Endometrium (tissue), 2 donors: ENCODE results near the gene KRT80.
"Not testable (repeated sequence)": the region's sequence is repeated elsewhere in the genome, so short reads cannot be mapped to it uniquely, and the experiment has no call there.

ENCODE experiments used
- FAIRE-seq: peaks from 2 replicates; lab custom pipeline; 2012; peaks lifted over from hg19 to GRCh38; lab: Jason Lieb, UNC
- donor health status: control.
- donor health status: control.

The KRT80 gene

DNA sequence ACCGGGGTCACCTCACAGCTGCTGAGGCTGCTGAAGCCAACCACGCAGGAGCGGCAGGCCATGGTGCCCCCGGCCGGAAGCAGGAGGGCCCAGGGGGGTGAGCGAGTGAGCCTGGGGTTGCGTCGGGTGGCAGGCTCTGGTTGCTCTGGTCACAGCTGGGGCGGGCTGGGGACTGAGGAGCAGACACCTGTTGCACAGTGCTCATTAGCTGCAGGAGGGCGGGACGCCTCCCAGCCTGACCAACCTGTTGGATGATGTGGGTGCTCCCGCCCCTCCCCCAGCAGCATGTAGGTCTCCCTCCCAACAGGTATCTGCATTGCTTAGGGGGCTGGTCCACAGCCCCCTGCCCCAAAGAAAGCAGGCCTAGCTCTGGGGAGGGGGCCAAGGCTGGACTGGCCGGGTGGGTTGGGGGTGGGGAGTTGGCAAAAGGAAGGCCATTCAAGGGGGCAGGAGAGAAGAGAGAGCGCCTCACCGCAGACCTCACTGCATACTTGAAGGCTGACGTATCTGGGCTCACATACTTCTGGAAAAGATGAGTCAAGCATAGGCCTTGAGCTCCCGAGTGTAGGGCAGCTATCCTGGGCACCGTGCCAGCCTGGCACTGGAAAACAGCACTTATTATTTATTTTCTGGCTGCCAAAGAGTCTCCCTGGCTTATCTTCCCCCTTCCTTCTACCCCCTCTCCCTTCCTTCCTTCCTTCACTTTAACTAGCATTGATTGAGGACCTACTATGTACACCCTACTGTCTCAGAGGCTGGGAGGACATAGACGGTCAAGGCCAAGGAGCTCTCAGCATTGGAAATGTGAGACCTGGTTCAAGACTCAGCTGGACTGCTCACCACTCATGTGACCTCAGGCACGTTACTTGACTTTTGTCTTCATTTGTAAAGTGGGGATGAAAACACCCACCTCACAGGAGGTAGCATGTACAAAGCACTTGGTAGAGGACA lies at the start of gene KRT80:
TSS of gene KRT80 (minus strand) at position 174 of the 951 bp plus-strand sequence. CDS start at position 62, 112 bp downstream.
- no peak for FAIRE-seq

DNA sequence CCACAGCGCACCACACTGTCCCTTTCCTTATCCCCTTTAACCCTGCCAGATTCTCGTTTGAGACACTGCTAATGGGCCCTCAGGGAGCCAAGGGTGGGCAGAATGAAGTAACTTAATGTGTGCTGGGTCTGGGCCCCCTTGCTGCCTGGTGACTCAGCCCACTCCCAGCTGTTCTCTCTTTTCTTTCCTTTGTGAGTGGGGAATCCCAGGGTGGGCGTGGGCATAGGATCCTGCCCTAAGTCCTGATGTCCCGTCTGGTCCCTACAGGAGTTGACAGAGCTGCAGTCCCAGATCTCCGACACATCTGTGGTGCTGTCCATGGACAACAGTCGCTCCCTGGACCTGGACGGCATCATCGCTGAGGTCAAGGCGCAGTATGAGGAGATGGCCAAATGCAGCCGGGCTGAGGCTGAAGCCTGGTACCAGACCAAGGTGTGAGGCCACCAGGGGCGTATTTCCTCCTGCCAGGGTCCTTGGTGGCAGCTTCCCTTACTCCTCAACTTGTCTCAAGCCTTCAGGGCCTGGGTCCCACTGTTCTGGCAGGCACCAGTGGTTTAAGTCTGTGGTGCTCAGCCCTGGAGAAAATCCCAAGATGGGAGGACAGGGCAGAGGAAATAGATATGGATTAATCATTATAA lies 49.5 kb upstream of the KRT80 start:
- FAIRE-seq = no peak

DNA sequence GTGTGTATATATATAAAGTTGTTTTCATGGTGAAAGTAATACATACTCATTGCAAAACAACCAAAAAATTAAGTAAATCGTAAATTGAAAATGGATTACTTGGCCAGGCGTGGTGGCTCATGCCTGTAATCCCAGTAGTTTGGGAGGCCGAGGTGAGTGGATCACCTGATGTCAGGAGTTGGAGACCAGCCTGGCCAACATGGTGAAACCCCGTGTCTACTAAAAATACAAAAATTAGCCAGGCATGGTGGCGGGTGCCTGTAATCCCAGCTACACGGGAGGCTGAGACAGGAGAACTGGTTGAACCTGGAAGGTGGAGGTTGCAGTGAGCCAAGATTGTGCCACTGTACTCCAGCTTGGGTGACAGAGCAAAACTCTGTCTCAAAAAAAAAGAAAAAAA lies 48.4 kb upstream of the KRT80 start:
- FAIRE-seq = not testable (repeated sequence)

DNA sequence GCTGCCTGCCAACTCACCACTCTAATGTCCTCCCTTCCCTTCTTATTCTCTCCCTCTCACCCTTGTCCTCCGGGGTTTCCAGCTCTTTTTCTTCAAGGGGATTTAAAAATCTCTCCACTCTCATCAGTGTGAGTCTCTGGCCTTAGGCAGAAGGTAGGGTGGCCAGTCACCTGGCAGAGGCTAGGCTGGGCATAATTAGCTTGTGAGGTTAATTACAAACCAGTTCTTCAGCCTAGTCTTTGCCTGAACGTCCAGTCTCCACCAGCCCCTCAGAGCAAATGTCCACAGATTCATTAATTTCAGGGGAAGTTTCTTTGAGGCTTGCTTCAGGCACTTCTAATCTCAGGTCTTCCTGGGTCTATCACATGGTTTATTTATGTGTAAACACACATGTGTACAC lies 48.0 kb upstream of the KRT80 start:
- no peak for FAIRE-seq

DNA sequence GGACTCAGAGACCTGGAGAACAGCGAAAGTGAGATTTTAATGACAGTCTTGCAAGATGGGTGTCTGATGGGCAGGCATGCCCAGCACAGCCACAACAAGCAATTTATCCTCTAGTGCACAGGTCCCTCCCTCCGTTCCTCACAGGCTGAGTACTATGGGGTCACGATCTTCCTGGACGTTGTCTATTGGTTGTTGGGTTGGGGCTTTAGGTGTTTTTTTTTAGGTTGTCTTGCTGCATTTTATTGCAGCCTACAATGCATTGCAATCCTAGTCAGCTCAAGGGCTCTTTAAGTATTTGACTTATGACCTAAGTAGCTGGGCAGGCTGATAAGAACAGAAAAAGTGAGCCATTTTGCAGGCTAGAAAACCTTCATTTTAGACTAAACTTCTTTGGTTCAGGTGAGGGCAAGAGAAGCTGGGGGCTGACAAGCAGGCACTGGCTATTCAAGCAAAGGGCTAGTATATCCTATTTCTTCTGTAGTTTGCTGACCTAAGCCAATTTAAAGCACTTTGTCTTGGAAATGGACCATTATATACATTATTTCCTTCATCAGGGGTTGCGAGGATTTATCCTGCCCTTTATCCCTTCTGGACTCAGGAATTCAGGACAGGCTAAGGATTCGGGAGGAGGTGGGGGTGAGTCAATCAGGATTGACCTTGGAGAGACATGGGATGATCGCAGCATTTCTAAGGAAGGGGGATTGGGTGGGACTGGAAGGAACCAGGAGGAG lies 47.3 kb upstream of the KRT80 start:
- no peak for FAIRE-seq

DNA sequence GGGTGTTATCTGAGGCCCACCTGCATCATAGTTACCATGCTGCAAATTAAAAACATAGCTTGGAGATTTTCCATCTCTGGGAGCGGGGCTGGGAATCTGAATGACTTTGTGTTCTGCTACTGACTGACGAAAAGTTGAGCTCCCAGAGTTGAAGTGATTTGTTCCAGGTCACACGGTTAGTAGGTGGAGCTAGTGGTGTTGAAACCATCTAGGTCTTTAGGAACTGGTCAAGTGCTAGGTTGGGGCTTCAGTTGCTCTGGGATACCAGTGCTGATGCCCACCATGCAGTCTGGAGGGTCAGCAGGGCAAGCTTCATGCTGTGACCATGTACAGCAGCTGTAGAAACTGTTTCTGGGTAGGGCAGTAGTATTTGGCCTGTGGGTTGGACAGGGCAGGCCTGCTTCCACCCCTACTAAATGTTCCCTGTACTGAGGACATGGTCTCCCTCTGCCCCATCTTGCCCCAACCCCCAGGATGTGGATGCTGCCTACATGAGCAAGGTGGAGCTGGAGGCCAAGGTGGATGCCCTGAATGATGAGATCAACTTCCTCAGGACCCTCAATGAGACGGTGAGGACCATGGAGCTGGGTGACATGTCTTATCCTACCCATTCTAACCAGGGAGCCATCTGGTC lies 46.5 kb upstream of the KRT80 start:
- no peak for FAIRE-seq

DNA sequence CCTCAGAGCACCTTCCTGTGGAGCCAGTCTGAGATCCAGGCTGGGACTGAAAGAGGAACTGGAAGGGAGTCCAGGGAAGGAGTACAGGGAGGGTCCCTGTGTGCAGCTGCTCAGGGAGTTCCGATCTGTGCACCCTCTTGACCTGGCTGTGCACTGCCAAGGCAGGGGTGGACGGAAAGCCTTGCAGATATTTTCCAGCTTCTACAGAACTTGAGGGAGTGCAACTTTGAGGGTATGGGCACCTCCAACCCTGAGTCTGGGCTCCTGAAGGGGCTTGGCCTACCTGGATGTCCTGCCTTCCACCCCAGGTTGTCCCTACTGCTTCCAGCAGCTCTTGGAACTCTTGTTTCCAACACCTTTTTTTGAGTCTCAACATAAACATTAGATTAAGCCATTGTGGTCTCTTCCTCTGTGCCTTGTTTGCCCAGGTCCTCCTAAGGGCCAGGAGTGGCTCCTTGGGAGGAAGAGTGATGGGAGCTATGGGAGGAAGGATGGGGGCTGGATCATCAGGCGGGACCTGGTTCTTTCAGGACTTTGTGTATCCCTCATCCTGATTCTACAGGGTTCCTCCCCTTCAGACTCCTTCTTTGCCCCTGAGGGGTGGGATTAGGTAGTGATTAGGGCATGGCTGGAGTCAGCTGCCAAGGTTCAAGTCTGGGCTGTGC lies 44.7 kb upstream of the KRT80 start:
- no peak for FAIRE-seq

DNA sequence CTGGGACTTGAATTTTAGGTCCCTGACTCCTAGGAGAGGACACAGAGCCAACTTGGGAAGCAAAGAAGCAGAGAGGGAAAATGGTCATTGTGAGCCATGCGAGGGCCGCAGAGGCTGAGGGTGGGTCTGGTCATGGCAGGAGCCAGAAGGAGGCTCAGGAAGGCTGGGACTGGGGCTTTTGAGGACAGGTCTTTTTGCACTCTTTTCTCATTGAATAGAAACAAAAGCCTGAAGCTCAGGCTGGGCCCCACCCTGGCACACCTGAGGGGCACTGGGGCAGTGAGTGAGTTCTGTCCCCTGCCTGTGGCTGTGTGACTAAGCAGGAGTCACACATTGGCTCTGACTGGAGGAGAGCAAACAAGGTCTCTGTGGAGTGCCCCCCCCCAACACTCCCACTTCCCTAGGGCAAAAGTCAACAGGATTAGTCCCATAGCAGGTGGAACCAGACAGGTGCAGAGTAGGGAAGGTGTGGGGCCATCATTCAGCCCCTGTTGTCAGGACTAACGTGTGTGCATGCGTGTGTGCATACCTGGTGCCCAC lies 44.1 kb upstream of the KRT80 start:
- FAIRE-seq = no peak

DNA sequence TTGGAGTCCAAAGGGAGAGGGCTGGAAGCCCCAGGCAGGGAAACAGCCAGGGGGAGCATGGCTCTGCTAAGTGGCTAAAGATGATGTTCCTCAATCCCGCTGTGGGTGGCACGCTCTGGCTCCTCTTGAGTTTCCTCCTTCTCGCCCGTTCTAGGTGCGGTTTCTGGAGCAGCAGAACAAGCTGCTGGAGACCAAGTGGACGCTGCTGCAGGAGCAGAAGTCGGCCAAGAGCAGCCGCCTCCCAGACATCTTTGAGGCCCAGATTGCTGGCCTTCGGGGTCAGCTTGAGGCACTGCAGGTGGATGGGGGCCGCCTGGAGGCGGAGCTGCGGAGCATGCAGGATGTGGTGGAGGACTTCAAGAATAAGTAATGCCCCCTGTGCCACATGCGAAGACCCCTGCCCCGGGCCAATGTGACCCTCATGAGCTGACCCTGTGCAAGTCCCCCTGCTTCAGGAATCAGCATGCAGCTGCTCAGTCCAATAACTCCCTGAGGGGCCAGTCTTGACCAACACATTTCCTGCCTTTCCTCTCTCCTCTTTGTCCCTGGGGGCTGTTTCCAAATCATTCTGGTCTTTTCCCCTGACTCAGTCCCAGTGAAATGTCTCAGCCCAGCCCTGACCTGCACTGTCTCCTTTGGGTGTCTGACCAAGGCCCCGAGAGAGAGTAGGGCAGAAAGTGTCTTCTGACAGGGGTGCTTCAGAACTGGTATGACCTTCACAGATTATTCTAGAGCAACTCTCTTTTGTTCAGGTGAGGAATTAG lies 43.4 kb upstream of the KRT80 start:
- no peak for FAIRE-seq

DNA sequence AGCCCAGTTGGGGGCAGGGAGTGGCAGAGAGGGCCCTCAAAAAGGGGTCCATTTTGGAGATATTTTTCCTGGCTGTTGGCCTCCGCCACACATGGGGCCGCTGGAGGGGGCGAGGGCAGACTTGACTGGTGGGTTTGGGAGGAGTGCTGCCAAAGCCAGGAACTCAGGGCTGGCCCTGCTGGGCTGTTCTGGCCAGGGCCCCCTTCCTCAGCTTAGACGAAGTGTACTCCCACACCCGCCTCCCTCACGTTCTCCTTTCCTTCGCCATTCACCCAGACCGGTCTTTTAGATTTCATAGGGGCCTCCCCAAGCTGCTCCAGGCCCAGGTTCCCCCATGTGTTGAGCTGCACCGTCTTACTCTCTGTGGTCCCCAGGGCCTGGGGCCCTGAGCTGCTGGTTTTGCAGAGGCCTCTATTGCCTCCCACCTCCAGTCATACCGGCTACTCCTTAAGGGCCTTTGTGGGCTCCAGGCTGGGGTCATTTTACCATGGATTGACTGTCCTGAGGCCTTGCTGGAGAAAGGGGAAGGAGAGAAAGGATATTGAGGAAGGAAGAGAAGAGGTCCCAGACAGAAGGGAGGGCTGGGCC lies 42.5 kb upstream of the KRT80 start:
- FAIRE-seq = no peak

DNA sequence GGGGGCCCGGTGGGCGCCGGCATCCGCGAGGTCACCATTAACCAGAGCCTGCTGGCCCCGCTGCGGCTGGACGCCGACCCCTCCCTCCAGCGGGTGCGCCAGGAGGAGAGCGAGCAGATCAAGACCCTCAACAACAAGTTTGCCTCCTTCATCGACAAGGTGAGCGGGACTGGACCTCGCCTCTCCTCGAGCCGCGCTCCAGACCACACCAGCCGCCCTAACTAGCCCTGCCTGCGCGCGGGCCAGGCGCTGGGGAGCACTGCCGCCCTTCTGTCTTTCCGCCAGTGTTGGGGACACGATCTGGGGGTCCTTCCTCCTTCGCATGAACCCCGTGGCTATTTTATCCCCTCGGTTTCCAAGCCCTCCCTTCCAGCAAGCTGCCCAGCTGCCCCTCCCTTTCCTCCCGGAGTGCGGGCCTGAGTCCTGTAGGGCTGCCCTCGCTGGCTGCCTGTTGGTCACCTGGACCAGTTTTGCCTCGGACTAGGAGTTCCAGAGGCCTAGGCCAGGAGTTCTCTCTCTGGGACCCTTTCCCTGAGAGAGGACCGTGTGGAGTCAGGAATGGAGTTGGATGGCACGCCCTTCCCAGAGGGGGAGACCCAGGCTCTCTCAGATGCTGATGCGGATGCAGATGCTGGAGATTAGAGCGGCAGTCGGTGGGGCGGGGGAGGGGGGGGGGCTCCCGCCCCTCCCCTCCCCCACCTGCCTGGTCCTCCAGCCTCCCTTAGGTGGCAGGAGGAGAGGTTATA lies 41.8 kb upstream of the KRT80 start:
- FAIRE-seq = no peak

DNA sequence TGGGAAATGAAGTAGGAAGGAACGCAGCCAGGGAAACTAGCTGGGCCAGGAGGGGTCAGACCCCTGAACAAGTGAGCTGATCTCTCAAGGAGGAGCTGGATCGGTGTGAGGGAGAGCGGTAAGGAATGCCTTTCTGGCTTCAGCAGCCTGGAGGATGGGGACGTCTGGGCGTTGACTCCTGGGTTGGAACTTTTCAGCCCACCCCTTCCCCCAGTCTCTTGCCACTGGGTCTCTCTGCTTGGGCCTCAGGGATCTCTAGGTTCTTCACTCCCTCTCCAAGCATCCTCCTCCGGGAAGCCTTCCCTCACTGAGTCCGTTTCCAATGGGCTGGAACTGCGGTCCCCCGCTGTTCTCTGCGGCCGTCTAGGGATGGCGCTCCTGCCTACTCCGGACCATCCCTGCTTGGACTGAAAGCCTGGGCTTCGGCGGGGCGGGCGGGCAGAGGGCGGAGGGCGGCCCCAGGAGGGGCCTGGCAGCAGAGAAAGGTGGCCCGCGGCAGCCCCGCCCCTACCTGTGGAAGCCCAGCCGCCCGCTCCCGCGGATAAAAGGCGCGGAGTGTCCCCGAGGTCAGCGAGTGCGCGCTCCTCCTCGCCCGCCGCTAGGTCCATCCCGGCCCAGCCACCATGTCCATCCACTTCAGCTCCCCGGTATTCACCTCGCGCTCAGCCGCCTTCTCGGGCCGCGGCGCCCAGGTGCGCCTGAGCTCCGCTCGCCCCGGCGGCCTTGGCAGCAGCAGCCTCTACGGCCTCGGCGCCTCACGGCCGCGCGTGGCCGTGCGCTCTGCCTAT lies 41.1 kb upstream of the KRT80 start, which contains the start of gene KRT7:
TSS of gene KRT7 (plus strand) at position 570 of the 788 bp plus-strand sequence. CDS start at position 624, 54 bp downstream.
- no peak for FAIRE-seq

DNA sequence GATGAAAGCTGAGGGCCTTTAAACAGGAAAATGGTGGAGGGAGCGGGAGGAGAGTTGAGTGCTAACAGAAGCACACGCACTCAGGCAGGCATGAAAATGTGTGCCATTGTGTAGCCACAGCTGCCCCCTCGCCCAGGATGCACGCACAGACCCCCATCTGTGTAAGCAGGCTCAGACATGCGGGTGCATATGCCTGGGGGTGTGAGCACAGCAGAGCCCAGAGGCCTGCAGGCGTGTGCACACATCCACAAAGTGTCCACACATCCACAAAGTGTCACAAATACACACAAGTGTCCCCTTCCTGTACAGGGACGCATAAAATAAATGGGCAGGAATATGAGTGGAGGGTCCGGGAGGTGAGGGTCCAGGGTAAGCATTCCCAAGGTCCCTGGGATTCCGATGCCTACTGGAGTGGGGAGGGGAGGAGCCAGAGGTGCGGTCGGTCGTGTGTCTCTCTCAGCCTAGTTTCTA lies 40.4 kb upstream of the KRT80 start:
- FAIRE-seq = no peak

DNA sequence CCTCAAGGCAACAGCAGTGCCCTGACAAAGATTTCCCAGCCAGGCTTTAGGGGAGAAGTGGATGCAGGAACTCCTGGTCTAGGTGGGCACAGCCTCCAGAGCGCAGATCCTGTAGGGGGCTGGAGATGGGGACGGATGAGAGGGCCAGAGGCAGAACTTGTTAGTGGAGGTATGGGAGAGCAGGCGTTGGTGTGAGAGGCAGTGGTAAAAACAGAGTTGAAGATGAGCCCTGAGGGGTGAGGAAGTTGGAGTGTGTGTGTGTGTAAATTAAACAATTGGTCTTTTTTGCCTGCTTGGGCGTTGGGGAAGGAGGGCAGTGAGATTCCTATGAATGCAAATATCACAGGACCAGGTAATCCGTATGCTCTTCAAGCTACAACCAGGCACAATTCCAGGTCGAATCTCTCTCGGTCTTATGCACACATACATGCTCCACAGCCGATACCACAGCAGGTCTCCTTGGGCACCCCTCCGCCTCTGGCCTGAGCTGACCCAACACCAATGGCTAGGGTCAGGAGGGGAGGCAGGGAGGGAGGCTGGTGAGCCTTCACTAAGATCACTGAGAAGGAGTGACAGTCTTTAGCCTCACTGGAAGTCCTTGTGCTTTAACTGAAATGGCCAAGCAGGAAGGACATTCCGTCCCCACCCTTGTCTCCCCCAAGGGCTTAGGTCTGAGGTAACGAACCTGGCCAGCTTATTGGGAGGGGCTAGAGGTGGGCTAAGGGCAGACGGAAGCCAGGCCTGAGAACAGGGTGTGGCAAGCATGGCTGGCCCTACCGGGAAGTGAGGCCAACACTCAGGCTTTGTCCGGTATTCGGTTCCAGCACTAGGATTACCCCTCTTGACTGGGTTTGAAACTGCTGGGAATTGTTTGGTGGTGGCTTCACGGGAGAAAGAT lies 39.7 kb upstream of the KRT80 start:
- no peak for FAIRE-seq

DNA sequence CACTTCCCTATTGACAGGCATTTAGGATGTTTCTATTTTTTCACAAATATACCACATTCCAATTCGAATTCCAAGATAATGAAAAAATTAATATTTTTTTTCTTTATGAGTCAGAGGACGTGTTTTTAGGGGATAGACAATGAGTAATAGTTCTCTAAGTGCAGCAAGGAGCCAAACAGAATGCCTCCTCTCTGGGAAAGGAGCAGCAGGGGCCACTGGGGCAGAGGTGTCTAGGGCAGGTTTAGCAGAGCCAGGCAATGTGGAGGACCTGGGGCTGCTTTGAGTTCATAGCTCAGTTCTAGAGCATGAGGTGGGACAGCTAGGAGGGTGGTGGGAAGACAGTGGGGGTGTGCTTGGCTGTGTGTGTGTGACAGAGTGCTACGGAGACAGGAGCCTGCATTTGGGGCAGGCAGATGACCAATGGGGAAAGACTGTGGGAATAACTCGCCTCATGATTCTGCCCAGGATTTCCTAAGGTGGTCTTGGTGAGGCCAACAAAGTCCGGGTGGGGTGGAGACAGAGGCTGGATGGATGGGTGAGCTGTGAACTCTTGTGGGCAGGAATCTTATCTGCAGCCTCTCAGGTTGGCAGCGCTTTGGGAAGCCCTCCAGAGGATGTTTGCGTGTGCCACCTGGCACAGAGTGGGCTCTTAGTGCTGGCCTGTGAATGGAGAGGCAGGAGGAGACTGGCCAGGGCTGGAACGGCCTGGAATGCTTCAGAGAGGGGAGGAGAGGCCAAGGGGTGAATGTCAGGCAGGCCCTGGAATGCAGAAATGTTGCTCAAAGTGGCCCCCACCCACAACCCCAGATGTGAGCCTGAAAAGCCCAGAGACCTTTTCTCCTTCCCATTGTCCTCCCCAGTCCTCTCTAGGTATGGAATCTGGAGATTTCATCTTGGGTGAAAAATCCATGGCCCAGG lies 38.8 kb upstream of the KRT80 start:
- no peak for FAIRE-seq

DNA sequence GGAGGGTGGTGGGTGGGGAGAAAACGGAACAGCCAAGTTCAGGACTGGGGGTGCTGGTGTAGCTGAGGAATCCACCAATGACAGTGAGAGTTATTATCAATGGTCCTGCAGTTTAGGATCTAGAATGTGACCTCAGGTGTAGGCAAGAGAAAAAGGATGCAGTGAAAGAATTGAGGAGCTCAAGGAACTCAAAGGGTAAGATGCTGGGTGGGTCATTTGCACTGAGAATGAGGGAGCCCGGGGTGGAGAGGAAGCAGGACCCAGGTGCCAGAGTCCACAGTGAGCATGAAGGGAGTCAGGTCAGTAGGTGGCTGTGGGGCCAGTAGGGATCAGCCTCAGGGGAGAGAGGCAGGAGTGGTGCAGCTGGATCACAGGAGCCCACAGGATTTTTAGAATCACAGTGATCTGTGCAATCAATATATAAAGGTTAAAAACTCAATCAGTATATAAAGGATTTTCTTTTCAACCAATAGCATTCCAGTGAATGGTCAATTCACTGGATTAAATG lies 38.1 kb upstream of the KRT80 start:
- FAIRE-seq = no peak
